GM12875 (cell line): ENCODE measurements around the gene PHACTR1.

ENCODE experiments used
- H3K4me3 ChIP-seq: one replicate; pipeline ENCODE4 v1.5.1; 2011; ENCODE audit warnings: low read depth, low read length, control low read depth
- TF ChIP-seq, protein P1 (sequence below): IDR thresholded peaks from 2 replicates; pipeline ENCODE4 v1.5.1; 2011; ENCODE audit warnings: low read depth, mild to moderate bottlenecking, control low read depth, inconsistent platforms, low read length, moderate library complexity, borderline replicate concordance; ENCODE audit not compliant: insufficient read depth

PHACTR1 gene

DNA sequence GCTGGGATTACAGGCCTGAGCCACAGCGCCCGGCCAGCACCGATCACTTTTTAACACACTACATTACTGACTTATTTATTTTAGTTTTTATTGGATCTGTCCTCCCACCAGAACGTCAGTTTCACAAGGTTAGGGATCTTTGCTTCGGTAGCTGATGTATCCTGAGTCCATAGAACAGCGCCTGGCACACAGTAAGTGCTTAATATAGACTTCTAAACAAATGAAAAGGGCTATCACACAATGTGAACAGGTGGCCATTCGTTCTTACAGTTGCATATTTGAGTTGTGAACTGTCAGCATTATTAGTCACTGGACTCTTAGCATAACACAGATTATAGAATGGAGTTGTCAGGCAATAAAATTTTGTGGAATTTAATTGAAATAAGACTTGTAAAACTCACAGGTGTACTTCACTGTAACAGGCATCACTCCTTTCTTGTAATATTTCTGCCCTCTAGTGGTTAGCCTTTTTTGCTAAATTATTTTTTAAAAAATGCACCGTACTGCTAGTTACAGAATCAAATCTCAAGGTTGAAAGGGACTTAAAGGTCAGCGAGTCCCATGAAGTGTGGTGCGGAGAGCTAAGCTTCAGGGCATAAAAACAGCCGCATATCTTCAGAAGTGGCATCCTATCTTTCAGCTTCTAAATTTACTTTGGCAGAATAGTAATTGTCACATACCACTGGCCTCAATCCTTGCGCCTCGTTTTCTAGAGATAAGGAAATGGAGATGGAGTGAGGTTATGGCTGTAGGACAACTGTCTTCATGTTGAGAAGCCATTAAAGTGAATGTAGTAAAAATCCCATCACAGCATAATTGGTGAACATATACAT, 615.2 kb downstream of the PHACTR1 start:
- H3K4me3 ChIP-seq, result no peak overlapping the region

DNA sequence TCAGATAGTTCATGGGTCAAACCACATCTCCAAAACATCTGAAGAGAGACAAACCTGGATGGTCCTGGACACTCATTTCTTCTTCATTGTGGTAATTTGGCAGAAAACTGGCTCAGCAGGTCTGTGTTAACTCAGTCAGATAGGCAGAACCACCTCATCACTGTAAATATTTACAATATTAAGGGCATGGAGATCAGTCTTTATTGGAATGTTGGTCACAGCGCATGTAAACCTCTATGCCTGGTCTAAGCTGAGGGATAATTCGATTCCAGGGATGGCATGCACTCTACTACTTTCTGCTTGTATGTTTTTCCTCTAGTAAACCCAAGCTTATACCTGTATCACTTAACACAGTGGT, 615.8 kb downstream of the PHACTR1 start:
- TF ChIP-seq, protein P1, sequence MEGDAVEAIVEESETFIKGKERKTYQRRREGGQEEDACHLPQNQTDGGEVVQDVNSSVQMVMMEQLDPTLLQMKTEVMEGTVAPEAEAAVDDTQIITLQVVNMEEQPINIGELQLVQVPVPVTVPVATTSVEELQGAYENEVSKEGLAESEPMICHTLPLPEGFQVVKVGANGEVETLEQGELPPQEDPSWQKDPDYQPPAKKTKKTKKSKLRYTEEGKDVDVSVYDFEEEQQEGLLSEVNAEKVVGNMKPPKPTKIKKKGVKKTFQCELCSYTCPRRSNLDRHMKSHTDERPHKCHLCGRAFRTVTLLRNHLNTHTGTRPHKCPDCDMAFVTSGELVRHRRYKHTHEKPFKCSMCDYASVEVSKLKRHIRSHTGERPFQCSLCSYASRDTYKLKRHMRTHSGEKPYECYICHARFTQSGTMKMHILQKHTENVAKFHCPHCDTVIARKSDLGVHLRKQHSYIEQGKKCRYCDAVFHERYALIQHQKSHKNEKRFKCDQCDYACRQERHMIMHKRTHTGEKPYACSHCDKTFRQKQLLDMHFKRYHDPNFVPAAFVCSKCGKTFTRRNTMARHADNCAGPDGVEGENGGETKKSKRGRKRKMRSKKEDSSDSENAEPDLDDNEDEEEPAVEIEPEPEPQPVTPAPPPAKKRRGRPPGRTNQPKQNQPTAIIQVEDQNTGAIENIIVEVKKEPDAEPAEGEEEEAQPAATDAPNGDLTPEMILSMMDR, result no peak
- H3K4me3 ChIP-seq, result no peak overlapping the region

More for the DNA sequence above, 615.2 kb downstream of the PHACTR1 start:
- TF ChIP-seq, protein P1, result peak; percentile 30; the same call in 1 of the 2 replicates

DNA sequence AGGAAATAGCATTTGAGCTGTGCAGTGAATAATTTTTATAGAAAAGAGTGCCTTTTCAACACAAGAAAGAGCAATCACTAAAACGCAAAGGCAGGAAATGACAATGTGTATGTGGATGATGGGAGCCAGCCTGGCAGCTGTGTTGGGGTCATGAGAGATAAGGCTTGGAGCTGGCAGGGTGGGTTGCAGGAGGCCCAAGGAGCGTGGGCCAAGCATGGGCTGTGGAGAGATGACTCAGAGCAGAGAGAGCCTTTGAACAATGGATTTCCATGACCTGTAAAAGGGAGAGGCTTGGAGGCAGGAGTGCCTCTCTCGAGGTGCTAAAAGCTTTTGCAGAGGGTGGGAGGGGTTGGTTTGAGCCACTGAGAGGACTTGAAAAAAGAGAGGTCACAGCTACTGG, 618.4 kb downstream of the PHACTR1 start:
- H3K4me3 ChIP-seq, result no peak overlapping the region

DNA sequence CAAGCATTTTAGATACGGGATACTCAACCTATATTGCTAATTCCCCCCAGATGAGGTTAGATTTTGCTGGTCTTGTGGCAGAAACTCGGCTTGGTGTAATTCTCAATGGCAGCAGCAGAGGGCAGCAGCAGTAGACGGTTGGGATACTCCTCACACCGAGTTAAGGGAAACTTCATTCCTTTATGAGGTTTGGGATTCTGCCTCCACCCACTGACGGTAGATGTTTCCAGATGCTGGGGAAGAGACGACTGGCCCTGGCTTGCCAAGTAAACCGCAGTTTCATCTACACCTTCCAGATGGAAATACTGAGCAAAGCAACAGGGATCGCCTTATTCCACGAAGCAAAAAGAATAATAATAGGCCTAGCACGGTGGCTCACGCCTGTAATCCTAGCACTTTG, 620.0 kb downstream of the PHACTR1 start:
- TF ChIP-seq, protein P1, result peak; percentile 82
- H3K4me3 ChIP-seq, result no peak overlapping the region

More for the DNA sequence above, 618.4 kb downstream of the PHACTR1 start:
- TF ChIP-seq, protein P1, result no peak

DNA sequence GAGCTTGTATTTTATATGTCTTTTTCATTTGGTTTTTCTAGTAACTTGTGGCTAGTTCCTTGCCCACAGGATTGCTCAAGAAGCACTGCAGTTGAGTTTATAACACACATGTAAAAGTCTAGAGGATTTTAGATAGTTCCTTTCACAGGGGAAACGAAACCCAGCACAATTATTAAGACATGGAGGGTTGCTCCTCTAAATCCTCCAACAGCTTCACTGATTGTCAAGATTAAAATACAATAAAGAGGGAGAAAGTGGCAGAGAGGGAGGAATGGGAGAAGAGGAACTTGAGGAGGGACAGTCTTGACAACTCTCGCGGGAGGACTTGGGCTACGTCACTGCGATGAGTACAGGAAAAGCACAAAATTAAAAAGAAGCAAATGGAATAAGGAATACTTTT, 621.5 kb downstream of the PHACTR1 start:
- TF ChIP-seq, protein P1, result no peak
- H3K4me3 ChIP-seq, result no peak overlapping the region
